ENCODE data around the gene NGF. TPM values are rescaled to one million over a fixed set of nuclear protein-coding genes. Genes with fewer than 3 reads are reported as not detected.

NGF gene
- total RNA-seq, 1 donor from 2014 or later, result 2.7 TPM

DNA sequence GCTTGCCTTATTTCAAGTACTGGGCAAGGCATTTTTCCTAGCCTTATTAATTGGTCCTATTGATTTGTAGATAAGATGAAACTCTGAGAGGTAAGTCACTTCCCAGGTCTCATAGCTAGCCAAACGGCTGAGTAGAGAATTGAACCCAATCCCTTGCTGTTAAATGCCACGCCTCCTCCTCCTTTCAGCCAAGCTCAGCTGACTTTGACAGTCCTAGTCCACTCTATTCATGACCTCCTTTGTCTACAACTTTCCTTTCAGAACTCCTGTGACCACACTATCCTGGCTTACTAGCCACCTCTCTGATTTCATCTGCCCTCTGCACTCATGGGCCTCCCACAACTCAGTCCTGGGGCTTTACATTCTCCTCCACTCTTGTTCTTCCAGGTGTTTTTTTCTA lies 3.9 kb upstream of the NGF start:
- Histone ChIP-seq H3K4me3 (no peak overlapping the region), H3K4me1 (peaks cover 11% of the 10 kb centered on the region), H3K27ac (no peak overlapping the region), H3K27me3 (no peaks in the 10 kb centered on the region), H3K9me3 (no peaks in the 10 kb centered on the region), H3K36me3 (no peaks in the 10 kb centered on the region)
- TF ChIP-seq, protein P1, sequence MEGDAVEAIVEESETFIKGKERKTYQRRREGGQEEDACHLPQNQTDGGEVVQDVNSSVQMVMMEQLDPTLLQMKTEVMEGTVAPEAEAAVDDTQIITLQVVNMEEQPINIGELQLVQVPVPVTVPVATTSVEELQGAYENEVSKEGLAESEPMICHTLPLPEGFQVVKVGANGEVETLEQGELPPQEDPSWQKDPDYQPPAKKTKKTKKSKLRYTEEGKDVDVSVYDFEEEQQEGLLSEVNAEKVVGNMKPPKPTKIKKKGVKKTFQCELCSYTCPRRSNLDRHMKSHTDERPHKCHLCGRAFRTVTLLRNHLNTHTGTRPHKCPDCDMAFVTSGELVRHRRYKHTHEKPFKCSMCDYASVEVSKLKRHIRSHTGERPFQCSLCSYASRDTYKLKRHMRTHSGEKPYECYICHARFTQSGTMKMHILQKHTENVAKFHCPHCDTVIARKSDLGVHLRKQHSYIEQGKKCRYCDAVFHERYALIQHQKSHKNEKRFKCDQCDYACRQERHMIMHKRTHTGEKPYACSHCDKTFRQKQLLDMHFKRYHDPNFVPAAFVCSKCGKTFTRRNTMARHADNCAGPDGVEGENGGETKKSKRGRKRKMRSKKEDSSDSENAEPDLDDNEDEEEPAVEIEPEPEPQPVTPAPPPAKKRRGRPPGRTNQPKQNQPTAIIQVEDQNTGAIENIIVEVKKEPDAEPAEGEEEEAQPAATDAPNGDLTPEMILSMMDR (IDR thresholded peaks at IDR 0.05), result no peak
- no peak for TF ChIP-seq POLR2AphosphoS5 (IDR thresholded peaks at IDR 0.05; ENCODE audit: insufficient read depth in 1 of 2, low read depth in 1 of 2)
- TF ChIP-seq POLR2A (IDR thresholded peaks at IDR 0.05), result no peak
- no peak for DNase-seq (ENCODE audit: extremely low spot score in 2 of 2)
- intact Hi-C loops (cut with DNase I), result no loop called here

DNA sequence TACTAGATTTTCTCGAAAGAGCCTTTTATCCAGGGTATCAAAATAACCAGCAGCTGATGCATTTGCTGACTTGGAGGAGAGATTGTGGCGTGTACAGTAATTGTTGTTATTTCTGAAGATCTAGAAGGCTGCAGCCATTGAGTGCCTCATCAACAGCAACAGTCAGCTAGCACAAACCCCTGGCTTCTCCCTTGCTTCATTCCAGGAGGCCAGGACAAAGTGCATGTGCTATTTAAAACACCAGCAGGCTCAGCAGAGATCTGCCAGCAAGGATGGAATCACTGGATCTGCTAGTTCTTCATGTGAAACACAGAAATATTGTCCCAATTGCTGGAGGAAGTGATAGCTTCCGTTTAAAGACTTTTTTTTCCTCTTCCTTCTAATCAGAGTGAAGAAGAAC lies 2.8 kb upstream of the NGF start:
- Histone ChIP-seq H3K27me3 (no peaks in the 10 kb centered on the region), H3K9me3 (no peaks in the 10 kb centered on the region), H3K27ac (no peak overlapping the region), H3K4me1 (peaks cover 22% of the 10 kb centered on the region), H3K36me3 (no peaks in the 10 kb centered on the region), H3K4me3 (no peak overlapping the region)
- intact Hi-C loops (cut with DNase I), result no loop called here
- DNase-seq (ENCODE audit: extremely low spot score in 2 of 2), result no peak
- TF ChIP-seq POLR2A (IDR thresholded peaks at IDR 0.05), result no peak
- TF ChIP-seq POLR2AphosphoS5 (IDR thresholded peaks at IDR 0.05; ENCODE audit: insufficient read depth in 1 of 2, low read depth in 1 of 2), result no peak
- TF ChIP-seq, protein P1 (IDR thresholded peaks at IDR 0.05), result no peak

DNA sequence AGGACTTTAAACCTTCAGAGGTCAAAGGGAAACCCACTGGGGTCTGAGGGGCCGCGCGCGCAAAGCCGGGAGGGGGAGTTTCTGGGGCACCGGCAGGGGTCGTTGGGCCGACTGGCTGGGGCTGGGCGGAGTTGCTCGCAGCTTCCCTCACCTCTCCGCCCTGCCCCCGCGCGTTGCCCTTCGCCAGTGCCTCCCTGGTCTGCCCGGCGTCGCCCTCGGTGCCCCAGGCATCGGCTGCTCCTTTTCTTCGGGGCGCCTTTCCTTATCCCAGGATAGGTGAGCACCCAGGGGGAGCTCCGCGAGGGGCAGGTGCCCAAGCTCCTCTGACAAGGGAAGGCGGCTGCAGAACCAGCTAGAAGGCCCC lies 390 bp upstream of the NGF start:
- Histone ChIP-seq H3K27ac (peak overlapping the region; percentile 72), H3K36me3 (no peaks in the 10 kb centered on the region), H3K4me3 (peak overlapping the region; percentile 62 to 64), H3K9me3 (no peaks in the 10 kb centered on the region), H3K4me1 (peaks cover 29% of the 10 kb centered on the region), H3K27me3 (no peaks in the 10 kb centered on the region)
- intact Hi-C loops (cut with DNase I), result loop anchor here (10.0 kb wide), 1 partner anchor 174 kb away; no protein-coding TSS in a partner anchor
- no peak for TF ChIP-seq POLR2A (IDR thresholded peaks at IDR 0.05)
- TF ChIP-seq, protein P1 (IDR thresholded peaks at IDR 0.05), result no peak
- no peak for TF ChIP-seq POLR2AphosphoS5 (IDR thresholded peaks at IDR 0.05; ENCODE audit: insufficient read depth in 1 of 2, low read depth in 1 of 2)
- DNase-seq (ENCODE audit: extremely low spot score in 2 of 2), result no peak

- no peaks in the 10 kb centered on the region for H3K9me3 ChIP-seq
- H3K4me3 ChIP-seq, result peak overlapping the region; percentile 62 to 64
- no peaks in the 10 kb centered on the region for H3K27me3 ChIP-seq
- intact Hi-C loops (cut with DNase I), result loop anchor here (10.0 kb wide), 1 partner anchor 172 kb away; no protein-coding TSS in a partner anchor
- TF ChIP-seq POLR2AphosphoS5 (IDR thresholded peaks at IDR 0.05; ENCODE audit: insufficient read depth in 1 of 2, low read depth in 1 of 2), result no peak
- TF ChIP-seq POLR2A (IDR thresholded peaks at IDR 0.05), result no peak
- TF ChIP-seq, protein P1 (IDR thresholded peaks at IDR 0.05), result no peak
- peaks cover 35% of the 10 kb centered on the region for H3K4me1 ChIP-seq
- no peak for DNase-seq (ENCODE audit: extremely low spot score in 2 of 2)
- H3K27ac ChIP-seq, result peak overlapping the region; percentile 72
- no peaks in the 10 kb centered on the region for H3K36me3 ChIP-seq
Measured at GRCh38 chr1:115337276-115337632, 795 bp downstream of the NGF start.

GRCh38 chr1:115336741-115337140 lies 1.3 kb downstream of the NGF start:
- peak overlapping the region; percentile 42 for H3K27ac ChIP-seq
- H3K36me3 ChIP-seq, result no peaks in the 10 kb centered on the region
- no peak for DNase-seq (ENCODE audit: extremely low spot score in 2 of 2)
- intact Hi-C loops (cut with DNase I), result loop anchor here (10.0 kb wide), 1 partner anchor 172 kb away; no protein-coding TSS in a partner anchor
- H3K4me3 ChIP-seq, result peak overlapping the region; percentile 22 to 64
- peaks cover 37% of the 10 kb centered on the region for H3K4me1 ChIP-seq
- no peaks in the 10 kb centered on the region for H3K27me3 ChIP-seq
- no peaks in the 10 kb centered on the region for H3K9me3 ChIP-seq
- TF ChIP-seq, protein P1 (IDR thresholded peaks at IDR 0.05), result no peak
- TF ChIP-seq POLR2A (IDR thresholded peaks at IDR 0.05), result no peak
- TF ChIP-seq POLR2AphosphoS5 (IDR thresholded peaks at IDR 0.05; ENCODE audit: insufficient read depth in 1 of 2, low read depth in 1 of 2), result no peak
